GM03348 (cell line): ENCODE measurements around the gene ZNF785.
"Not testable (repeated sequence)": the region's sequence is repeated elsewhere in the genome, so short reads cannot be mapped to it uniquely, and the experiment has no call there.

ENCODE experiments used
- DNase-seq: peaks from one replicate; pipeline ENCODE4 v3.0.0; 2012; ENCODE audit warnings: low spot score

Gene ZNF785

GRCh38 chr16:30539986-30540526, 45.4 kb downstream of the ZNF785 start:
- not testable (repeated sequence) for DNase-seq

GRCh38 chr16:30539000-30539964, 46.2 kb downstream of the ZNF785 start:
- no peak for DNase-seq

DNA sequence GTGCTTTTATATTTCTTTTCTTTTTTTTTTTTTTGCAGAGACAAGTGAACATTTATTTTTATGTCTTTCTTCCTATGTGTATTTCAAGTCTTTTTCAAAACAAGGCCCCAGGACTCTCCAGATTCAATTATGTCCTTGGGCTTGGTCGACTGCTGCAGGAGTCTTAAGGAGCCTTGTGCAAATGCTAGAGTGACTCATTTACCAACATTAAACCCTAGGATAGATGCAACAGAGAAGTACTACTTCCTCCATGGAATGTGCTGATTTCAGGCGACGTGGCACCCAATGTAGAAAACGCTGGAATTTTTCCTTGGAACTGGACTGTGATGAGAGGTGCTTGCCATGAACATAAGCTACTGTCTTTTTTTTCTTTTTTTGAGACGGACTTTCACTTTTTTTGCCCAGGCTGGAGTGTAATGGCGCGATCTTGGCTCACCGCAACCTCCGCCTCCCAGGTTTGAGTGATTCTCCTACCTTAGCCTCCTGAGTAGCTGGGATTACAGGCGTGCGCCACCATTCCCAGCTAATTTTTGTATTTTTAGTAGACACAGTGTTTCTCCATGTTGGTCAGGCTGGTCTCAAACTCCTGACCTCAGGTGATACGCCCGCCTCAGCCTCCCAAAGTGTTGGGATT, 49.0 kb downstream of the ZNF785 start:
- DNase-seq = not testable (repeated sequence)

GRCh38 chr16:30535777-30536190, 49.7 kb downstream of the ZNF785 start:
- DNase-seq = peak; percentile 84

DNA sequence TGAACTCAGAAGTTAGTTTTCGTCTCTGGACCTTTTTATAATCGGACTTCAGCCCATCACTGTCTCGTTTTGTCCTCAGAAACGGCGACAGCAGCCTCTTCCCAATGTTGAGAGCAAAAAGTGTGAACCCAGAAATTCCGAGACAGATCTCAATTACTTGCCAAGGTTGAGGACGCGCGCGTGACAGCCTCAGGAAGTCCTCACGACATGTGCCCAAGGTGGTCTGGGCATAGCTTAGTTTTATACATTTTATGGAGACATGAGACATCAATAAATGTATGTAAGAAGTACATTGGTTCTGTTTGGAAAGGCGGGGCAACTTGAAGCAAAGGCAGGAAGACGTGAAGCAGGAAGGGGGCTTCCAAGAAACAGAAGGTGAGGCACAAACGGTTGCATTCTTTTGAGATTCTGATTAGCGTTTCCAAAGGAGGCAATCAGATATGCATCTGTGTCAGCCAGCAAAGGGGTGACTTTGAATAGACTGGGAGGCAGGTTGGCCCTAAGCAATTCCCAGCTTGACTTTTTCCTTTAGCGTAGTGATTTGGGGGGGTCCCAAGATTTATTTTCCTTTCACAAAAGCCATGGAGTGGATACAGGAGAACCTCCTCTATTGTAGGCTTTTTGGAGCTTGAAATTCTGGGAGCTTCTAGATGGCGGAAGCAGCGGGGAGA, 50.3 kb downstream of the ZNF785 start:
- no peak for DNase-seq

- peak; percentile 92 for DNase-seq
These were observed 51.0 kb downstream of the ZNF785 start, which contains the start of gene ZNF747 for GRCh38 chr16:30534368-30535105. Gene ZNF747 (minus strand): TSS chr16:30534858. CDS start chr16:30534679, 179 bp downstream.

GRCh38 chr16:30533748-30534367, 51.6 kb downstream of the ZNF785 start:
- DNase-seq = no peak

- no peak for DNase-seq
These were observed 52.4 kb downstream of the ZNF785 start for GRCh38 chr16:30533146-30533522.

- no peak for DNase-seq
These were observed 53.0 kb downstream of the ZNF785 start for GRCh38 chr16:30532285-30533145.
